Fibroblast of lung (primary cell): Measurements from ENCODE around the gene DDX49.

ENCODE experiments used
- EZH2 ChIP-seq: IDR thresholded peaks from 2 replicates; pipeline ENCODE4 v1.5.1; 2012; ENCODE audit warnings: low read length, control low read depth, mild to moderate bottlenecking; ENCODE audit errors: missing control alignments
- TF ChIP-seq, protein P1 (sequence below), 2 donors: IDR thresholded peaks in 1 of 2; conservative IDR thresholded peaks in 1 of 2; 1 replicate in 1 of 2; 2 replicates in 1 of 2; pipeline ENCODE4 v1.5.1; 2011 to 2012; ENCODE audit warnings: low read length in 2 of 2, control low read depth in 1 of 2, inconsistent platforms in 1 of 2, low read depth in 1 of 2, mild to moderate bottlenecking in 1 of 2

DNA sequence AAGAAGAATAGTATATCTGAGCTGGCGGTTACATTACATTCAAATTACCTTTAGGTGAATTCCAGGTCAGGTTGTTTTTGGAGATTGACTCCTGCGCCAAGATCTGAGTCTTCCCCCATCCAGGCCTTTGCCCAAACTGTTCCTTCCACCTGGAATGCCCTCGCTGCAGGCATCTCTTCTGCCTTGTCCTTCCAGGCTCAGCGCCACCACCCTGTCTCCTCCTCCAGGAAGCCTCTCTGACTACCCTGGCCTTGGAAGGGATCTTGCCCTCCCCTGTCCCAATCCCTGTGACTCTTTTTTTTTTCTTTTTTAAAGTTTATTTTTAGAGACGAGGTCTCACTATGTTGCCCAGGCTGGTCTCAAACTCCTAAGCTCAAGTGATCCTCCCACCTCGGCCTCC lies 23.2 kb downstream of the DDX49 start:
- TF ChIP-seq, protein P1, sequence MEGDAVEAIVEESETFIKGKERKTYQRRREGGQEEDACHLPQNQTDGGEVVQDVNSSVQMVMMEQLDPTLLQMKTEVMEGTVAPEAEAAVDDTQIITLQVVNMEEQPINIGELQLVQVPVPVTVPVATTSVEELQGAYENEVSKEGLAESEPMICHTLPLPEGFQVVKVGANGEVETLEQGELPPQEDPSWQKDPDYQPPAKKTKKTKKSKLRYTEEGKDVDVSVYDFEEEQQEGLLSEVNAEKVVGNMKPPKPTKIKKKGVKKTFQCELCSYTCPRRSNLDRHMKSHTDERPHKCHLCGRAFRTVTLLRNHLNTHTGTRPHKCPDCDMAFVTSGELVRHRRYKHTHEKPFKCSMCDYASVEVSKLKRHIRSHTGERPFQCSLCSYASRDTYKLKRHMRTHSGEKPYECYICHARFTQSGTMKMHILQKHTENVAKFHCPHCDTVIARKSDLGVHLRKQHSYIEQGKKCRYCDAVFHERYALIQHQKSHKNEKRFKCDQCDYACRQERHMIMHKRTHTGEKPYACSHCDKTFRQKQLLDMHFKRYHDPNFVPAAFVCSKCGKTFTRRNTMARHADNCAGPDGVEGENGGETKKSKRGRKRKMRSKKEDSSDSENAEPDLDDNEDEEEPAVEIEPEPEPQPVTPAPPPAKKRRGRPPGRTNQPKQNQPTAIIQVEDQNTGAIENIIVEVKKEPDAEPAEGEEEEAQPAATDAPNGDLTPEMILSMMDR (conservative IDR thresholded peaks at IDR 0.05 in 1 of 2, IDR thresholded peaks at IDR 0.05 in 1 of 2; ENCODE audit: low read depth in 1 of 2, low read length in 2 of 2) = no peak
- no peak for TF ChIP-seq EZH2
